Jurkat, Clone E6-1 (cell line): Measurements from ENCODE around the gene GABPB2.

Experiments used
- DNase-seq: peaks from one replicate; pipeline ENCODE4 v3.0.0-alpha.2; 2011; ENCODE audit warnings: low read depth, low spot score
- H3K4me3 ChIP-seq: 2 replicates; pipeline ENCODE4 v1.5.1; 2011; ENCODE audit warnings: mild to moderate bottlenecking, low read length, control low read depth, moderate library complexity

The GABPB2 gene

GRCh38 chr1:151130987-151131586 is 60.5 kb downstream of the GABPB2 start:
- DNase-seq, result no peak
- no peak overlapping the region for H3K4me3 ChIP-seq

- DNase-seq, result no peak
- H3K4me3 ChIP-seq, result no peak overlapping the region
Observed at GRCh38 chr1:151131701-151132334, 61.3 kb downstream of the GABPB2 start.

GRCh38 chr1:151132335-151133017 is 61.9 kb downstream of the GABPB2 start:
- no peak for DNase-seq
- no peak overlapping the region for H3K4me3 ChIP-seq

GRCh38 chr1:151133018-151133806 is 62.7 kb downstream of the GABPB2 start:
- no peak overlapping the region for H3K4me3 ChIP-seq
- DNase-seq, result no peak

GRCh38 chr1:151134396-151134795 is 63.8 kb downstream of the GABPB2 start:
- DNase-seq, result no peak
- H3K4me3 ChIP-seq, result no peak overlapping the region

GRCh38 chr1:151134991-151135390 is 64.4 kb downstream of the GABPB2 start:
- no peak overlapping the region for H3K4me3 ChIP-seq

GRCh38 chr1:151135433-151136385 is 65.1 kb downstream of the GABPB2 start:
- H3K4me3 ChIP-seq, result no peak overlapping the region
- DNase-seq, result no peak

More at GRCh38 chr1:151134991-151135390, 64.4 kb downstream of the GABPB2 start:
- no peak for DNase-seq

GRCh38 chr1:151137789-151138188 is 67.2 kb downstream of the GABPB2 start:
- DNase-seq, result no peak
- no peak overlapping the region for H3K4me3 ChIP-seq

GRCh38 chr1:151142411-151143056 is 72.0 kb downstream of the GABPB2 start:
- DNase-seq, result no peak
- H3K4me3 ChIP-seq, result no peak overlapping the region

- no peak for DNase-seq
- H3K4me3 ChIP-seq, result no peak overlapping the region
Observed at GRCh38 chr1:151143057-151143435, 72.5 kb downstream of the GABPB2 start.

GRCh38 chr1:151143986-151144385 is 73.4 kb downstream of the GABPB2 start:
- no peak for DNase-seq
- H3K4me3 ChIP-seq, result no peak overlapping the region

- no peak overlapping the region for H3K4me3 ChIP-seq
- no peak for DNase-seq
Observed at GRCh38 chr1:151144474-151145303, 74.1 kb downstream of the GABPB2 start.

- H3K4me3 ChIP-seq, result no peak overlapping the region; the same call in 1 of the 2 replicates
- no peak for DNase-seq
Observed at GRCh38 chr1:151145304-151146071, 74.9 kb downstream of the GABPB2 start.

GRCh38 chr1:151146072-151146411 is 75.5 kb downstream of the GABPB2 start:
- no peak for DNase-seq
- peak overlapping the region; percentile 68 for H3K4me3 ChIP-seq

- DNase-seq, result peak; percentile 52
- H3K4me3 ChIP-seq, result peak within 1 kb of the TSS; percentile 68
Observed at GRCh38 chr1:151146412-151147131, 76.0 kb downstream of the GABPB2 start, which contains the start of gene SEMA6C. Gene SEMA6C, minus strand, starts transcription at chr1:151146631. Its CDS starts 4,010 bp downstream, at chr1:151142621.

GRCh38 chr1:151147132-151147503 is 76.6 kb downstream of the GABPB2 start:
- DNase-seq, result no peak
- peak overlapping the region; percentile 68 for H3K4me3 ChIP-seq
